ENCODE results near the gene NCAN. TPM values are rescaled to one million over a fixed set of nuclear protein-coding genes. Genes with fewer than 3 reads are reported as not detected.

The NCAN gene
- total and polyA plus RNA-seq, 12 donors: 0.06 to 0.42 (median 0.11) TPM; not detected in 7

DNA sequence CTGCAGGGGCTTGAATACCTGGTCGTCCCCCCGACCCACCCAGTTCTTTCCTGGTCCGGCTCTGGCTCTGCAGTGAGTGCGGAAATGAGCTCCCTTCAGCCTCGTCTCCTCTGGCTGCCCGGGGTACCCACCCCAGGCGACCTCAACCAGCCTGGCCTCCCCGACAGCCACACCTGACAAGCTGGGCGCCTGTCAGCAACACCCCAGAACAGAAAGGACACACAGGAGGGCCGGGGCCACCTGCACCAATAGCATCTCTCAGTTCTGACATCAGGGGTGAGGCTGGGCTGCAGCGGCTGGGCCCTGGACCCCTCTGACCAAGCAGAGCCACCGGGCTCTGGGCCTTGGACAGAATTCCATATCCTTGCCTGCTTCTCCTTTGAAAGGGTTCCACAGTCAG, 88.9 kb downstream of the NCAN start:
- Histone ChIP-seq H3K27ac (no peak overlapping the region), H3K36me3 (replicated peaks in 1 of 2) (peaks cover 0 to 55% of the 10 kb centered on the region in 2 donors), H3K4me3 (no peak overlapping the region), H3K4me1 (replicated peaks in 1 of 2) (peaks cover 3 to 26% of the 10 kb centered on the region in 2 donors), H3K27me3 (no peaks in the 10 kb centered on the region), H3K9me3 (replicated peaks in 1 of 3) (no peaks in the 10 kb centered on the region)
- intact Hi-C loops (cut with DNase I): no loop called here
- TF ChIP-seq, protein P1, sequence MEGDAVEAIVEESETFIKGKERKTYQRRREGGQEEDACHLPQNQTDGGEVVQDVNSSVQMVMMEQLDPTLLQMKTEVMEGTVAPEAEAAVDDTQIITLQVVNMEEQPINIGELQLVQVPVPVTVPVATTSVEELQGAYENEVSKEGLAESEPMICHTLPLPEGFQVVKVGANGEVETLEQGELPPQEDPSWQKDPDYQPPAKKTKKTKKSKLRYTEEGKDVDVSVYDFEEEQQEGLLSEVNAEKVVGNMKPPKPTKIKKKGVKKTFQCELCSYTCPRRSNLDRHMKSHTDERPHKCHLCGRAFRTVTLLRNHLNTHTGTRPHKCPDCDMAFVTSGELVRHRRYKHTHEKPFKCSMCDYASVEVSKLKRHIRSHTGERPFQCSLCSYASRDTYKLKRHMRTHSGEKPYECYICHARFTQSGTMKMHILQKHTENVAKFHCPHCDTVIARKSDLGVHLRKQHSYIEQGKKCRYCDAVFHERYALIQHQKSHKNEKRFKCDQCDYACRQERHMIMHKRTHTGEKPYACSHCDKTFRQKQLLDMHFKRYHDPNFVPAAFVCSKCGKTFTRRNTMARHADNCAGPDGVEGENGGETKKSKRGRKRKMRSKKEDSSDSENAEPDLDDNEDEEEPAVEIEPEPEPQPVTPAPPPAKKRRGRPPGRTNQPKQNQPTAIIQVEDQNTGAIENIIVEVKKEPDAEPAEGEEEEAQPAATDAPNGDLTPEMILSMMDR (IDR thresholded peaks at IDR 0.05): no peak
- no peak for TF ChIP-seq POLR2A (IDR thresholded peaks at IDR 0.05)
- WGBS, 4 donors: 97 to 100% (median 98%) methylated on average over 6 to 12 of the region's 12 CpGs
- no peak for DNase-seq

Small RNA genes lying within 50 kb of the gene (small RNA-seq; reads per million reads assigned to genes)
- gene RNU6-1028P: 0 reads per million in 2 donors

Other genes with a start within 250 kb of the NCAN start
- gene SUGP2, start 178.4 kb upstream of the NCAN start, total RNA-seq: 10 to 100 TPM; 22.0 to 87.6 (median 49.9) TPM
- gene SUGP2, start 178.4 kb upstream of the NCAN start, polyA plus RNA-seq: 100 to 1,000 TPM in 2 of 3 donors, 10 to 100 TPM in 1; 39.6 to 291 (median 176) TPM
- gene ARMC6, start 178.4 kb upstream of the NCAN start, total RNA-seq: 10 to 100 TPM; 16.7 to 31.5 (median 26.7) TPM
- 10 to 100 TPM; 26.5 to 39.3 (median 38.5) TPM for gene ARMC6, start 178.4 kb upstream of the NCAN start, polyA plus RNA-seq
- 10 to 100 TPM in 7 of 9 donors, 1 to 10 TPM in 2; 5.7 to 14.3 (median 12.6) TPM for gene SLC25A42, start 148.0 kb upstream of the NCAN start, total RNA-seq
- 10 to 100 TPM in 1 of 3 donors, 1 to 10 TPM in 2; 6.2 to 11.9 (median 10.0) TPM for gene SLC25A42, start 148.0 kb upstream of the NCAN start, polyA plus RNA-seq
- gene TMEM161A, start 73.5 kb upstream of the NCAN start, total RNA-seq: 10 to 100 TPM; 27.0 to 83.8 (median 37.7) TPM
- gene TMEM161A, start 73.5 kb upstream of the NCAN start, polyA plus RNA-seq: 10 to 100 TPM in 2 of 3 donors, 1 to 10 TPM in 1; 5.5 to 52.8 (median 44.4) TPM
- 1 to 10 TPM in 2 of 9 donors, under 1 TPM in 4, not detected in 3; 0.42 to 3.7 (median 0.76) TPM for gene MEF2B, start 41.7 kb upstream of the NCAN start, total RNA-seq
- gene MEF2B, start 41.7 kb upstream of the NCAN start, polyA plus RNA-seq: 1 to 10 TPM in 2 of 3 donors, not detected in 1; 3.3 to 6.0 TPM
- 10 to 100 TPM in 8 of 9 donors, 1 to 10 TPM in 1; 8.3 to 32.2 (median 21.9) TPM for gene BORCS8, start 19.8 kb upstream of the NCAN start, total RNA-seq
- 10 to 100 TPM; 20.3 to 49.6 (median 34.2) TPM for gene BORCS8, start 19.8 kb upstream of the NCAN start, polyA plus RNA-seq
- gene RFXANK, start 19.7 kb upstream of the NCAN start, total RNA-seq: 10 to 100 TPM; 28.0 to 79.9 (median 51.6) TPM
- gene RFXANK, start 19.7 kb upstream of the NCAN start, polyA plus RNA-seq: 100 to 1,000 TPM in 2 of 3 donors, 10 to 100 TPM in 1; 21.7 to 195 (median 140) TPM
- 10 to 100 TPM in 8 of 9 donors, 1 to 10 TPM in 1; 4.0 to 16.4 (median 12.3) TPM for gene NR2C2AP, start 8.5 kb upstream of the NCAN start, total RNA-seq
- gene NR2C2AP, start 8.5 kb upstream of the NCAN start, polyA plus RNA-seq: 10 to 100 TPM in 2 of 3 donors, 1 to 10 TPM in 1; 9.9 to 21.6 (median 21.2) TPM
- gene TM6SF2, start 61.3 kb downstream of the NCAN start, total RNA-seq: 1 to 10 TPM in 2 of 9 donors, under 1 TPM in 3, not detected in 4; 0.28 to 1.1 (median 0.74) TPM
- gene TM6SF2, start 61.3 kb downstream of the NCAN start, polyA plus RNA-seq: 1 to 10 TPM in 2 of 3 donors, under 1 TPM in 1; 0.26 to 5.3 (median 1.3) TPM
- 10 to 100 TPM; 25.5 to 74.7 (median 53.9) TPM for gene SUGP1, start 108.6 kb downstream of the NCAN start, total RNA-seq
- gene SUGP1, start 108.6 kb downstream of the NCAN start, polyA plus RNA-seq: 100 to 1,000 TPM in 1 of 3 donors, 10 to 100 TPM in 2; 55.9 to 130 (median 91.0) TPM
- gene MAU2, start 108.9 kb downstream of the NCAN start, total RNA-seq: 10 to 100 TPM; 25.5 to 64.8 (median 48.8) TPM
- gene MAU2, start 108.9 kb downstream of the NCAN start, polyA plus RNA-seq: 10 to 100 TPM; 14.9 to 41.3 (median 29.5) TPM
- 100 to 1,000 TPM in 1 of 9 donors, 10 to 100 TPM in 8; 17.8 to 125 (median 65.3) TPM for gene GATAD2A, start 193.7 kb downstream of the NCAN start, total RNA-seq
- 10 to 100 TPM; 17.0 to 35.1 (median 20.9) TPM for gene GATAD2A, start 193.7 kb downstream of the NCAN start, polyA plus RNA-seq